Esophagus squamous epithelium (tissue), 4 donors: ENCODE measurements around the gene TEX35.
"Not testable (repeated sequence)": the region's sequence is repeated elsewhere in the genome, so short reads cannot be mapped to it uniquely, and the experiment has no call there.

Source experiments
- CTCF ChIP-seq, 6 experiments: fragments of 450-650 bp in 4 of 6; fragments of 200-600 bp in 2 of 6; sonication (generic) in 2 of 6; IDR thresholded peaks; one replicate each; pipeline ENCODE4 v1.5.1; 2016 to 2019; ENCODE audit warnings: antibody characterized with exemption in 6 of 6, mild to moderate bottlenecking in 4 of 6, moderate library complexity in 4 of 6
- POLR2A ChIP-seq, 4 donors: fragments of 450-650 bp; IDR thresholded peaks; one replicate each; pipeline ENCODE4 v1.6.1; 2017; ENCODE audit warnings: antibody characterized with exemption in 4 of 4, mild to moderate bottlenecking in 4 of 4, moderate library complexity in 3 of 4

GRCh38 chr1:178558816-178559215, 45.9 kb downstream of the TEX35 start:
- TF ChIP-seq CTCF, POLR2A (IDR thresholded peaks at IDR 0.05): not testable (repeated sequence)
